Measurements from ENCODE around the gene RGS2.

The RGS2 gene

DNA sequence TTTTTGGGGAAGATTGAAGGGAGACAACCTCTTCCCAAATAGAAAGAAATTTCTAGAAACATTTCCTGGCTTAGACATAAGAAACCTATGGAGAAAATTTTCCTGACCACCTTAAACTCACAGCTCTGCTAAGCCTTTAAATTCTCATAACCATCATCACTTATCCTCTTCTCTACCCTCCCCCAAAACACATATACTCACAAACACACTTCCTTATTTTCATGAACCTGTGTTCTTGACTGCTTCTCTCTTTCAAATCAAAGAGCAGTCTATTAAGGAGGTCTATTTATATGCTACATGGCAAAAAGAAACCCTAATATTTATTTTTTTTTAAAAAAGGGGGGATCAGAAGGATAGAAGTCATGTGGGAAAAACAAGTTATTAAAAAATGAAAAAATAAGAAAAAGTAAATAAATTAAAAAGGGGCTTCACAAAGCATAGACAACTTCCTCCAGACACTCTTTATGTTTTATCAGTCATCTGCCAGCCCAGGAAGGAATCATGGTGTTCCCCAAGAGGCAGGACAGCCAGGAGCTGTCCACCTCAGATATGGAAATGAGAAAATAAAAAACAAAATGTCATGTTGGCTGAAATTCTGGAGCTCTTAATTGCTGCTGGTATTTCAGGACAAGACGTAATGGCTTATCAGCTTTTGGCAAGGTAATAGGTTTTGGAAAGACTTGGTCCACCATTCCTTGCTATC lies 12.8 kb upstream of the RGS2 start:
- no peak for DNase-seq (ENCODE audit: low spot score)

DNA sequence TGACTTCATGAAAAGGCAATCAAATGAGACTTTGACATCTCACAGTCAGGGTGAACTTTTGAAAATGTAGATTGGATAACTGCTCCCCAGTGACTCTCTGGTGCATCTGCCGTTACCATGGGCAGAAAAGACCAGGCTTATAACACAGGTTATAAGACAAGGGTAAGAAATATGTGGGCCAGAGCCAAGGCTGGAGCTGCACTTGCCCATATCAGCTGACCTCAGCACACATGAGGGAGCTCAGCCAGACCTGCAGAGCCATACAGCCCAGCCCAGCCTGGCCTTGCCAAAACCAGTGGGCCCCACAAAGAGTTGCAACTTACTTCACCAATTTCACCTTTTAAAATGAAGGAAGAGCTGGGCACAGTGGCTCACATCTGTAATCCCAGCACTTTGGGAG lies 11.7 kb upstream of the RGS2 start:
- DNase-seq (ENCODE audit: low spot score) = no peak

DNA sequence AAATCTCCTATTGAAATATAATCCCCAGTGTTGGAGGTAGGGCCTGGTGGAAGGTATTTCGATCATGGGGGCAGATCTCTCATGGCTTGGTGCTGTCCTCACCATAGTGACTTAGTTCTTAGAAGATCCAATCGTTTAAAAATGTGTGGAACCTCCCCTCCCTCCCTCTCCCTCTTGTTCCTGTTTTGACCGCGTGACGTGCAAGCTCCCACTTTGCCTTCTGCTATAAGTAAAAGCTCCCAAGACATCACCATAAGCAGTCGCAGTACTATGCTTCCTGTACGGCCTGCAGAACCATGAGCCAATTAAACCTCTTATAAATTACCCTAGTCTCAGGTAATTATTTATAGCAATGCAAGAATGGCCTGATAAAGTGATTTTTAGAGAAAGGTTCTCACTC lies 10.9 kb upstream of the RGS2 start:
- no peak for DNase-seq (ENCODE audit: low spot score)

DNA sequence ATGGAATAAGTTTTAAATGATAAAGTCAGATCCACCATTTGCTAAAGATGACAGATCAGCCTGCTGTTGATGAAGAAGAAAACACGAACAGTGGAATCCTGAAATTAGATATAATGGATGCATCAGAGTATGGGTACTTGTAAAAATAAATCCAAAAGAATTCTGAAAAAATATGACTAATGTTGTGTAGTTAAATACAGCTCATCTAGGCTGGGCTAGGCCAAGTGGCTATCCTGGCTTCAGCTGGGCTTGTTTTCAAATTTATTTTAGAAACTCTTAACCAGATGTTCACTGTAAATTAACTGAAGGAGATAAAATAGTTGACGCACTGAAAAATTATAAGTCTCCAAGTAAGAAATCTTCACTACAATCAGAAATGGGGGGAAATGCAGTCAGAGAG lies 7.4 kb upstream of the RGS2 start:
- DNase-seq (ENCODE audit: low spot score) = no peak

DNA sequence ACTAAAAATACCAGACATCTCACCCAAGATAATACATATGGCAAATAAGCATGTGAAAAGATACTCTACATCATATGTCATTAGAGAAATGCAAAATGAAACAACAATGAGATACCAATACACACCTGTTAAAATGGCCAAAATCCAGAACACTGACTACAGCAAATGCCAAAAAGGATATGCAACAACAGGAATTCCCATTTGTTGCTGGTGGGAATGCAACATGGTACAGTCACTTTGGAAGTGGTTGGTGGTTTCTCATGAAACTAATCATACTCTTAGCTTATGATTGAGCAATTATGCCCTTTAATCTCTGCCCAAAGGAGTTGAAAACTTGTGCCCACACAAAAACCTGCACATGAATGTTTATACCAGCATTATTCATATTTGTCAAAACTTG lies 6.4 kb upstream of the RGS2 start:
- no peak for DNase-seq (ENCODE audit: low spot score)

DNA sequence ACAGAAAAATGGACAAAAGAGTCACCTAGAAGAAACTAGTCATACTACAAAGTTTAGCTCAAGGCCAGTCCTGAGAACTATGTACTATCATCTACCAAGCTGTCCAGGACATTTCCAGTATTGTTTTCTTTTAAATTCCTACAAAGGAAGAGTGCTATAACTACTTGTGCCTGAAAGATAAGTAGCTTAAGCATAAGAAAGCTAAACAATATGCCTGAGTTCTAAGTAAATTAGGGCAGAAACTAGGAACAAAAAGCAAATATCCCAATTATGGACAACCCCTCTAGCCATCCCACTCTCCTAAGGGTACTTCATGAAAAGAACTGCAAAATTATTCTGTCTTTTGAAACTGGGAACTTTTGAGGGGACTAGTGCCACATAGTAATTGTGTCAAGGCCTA lies 5.3 kb upstream of the RGS2 start:
- no peak for DNase-seq (ENCODE audit: low spot score)

DNA sequence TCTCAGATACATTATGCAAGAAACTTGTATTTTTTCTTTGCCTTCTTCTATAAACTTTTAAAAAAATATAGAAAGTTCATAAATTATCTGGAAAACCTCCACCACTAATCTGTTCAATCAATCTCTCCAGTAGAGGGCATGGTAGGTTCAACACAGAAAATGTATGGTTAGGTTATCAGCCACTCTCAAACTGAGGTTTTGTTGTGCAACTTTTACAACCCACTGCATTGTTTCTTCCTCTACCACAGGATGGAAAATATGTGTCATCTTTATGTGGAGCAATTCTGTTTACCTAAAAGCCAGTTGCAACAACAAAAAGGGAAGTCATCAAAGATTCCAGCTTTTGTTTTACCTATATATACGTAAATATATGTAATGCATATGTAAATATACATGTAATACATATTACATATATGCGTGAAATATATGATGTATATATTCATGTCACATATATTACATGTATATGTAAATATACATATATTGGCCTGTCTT lies 3.0 kb upstream of the RGS2 start:
- DNase-seq (ENCODE audit: low spot score) = peak; percentile 46

DNA sequence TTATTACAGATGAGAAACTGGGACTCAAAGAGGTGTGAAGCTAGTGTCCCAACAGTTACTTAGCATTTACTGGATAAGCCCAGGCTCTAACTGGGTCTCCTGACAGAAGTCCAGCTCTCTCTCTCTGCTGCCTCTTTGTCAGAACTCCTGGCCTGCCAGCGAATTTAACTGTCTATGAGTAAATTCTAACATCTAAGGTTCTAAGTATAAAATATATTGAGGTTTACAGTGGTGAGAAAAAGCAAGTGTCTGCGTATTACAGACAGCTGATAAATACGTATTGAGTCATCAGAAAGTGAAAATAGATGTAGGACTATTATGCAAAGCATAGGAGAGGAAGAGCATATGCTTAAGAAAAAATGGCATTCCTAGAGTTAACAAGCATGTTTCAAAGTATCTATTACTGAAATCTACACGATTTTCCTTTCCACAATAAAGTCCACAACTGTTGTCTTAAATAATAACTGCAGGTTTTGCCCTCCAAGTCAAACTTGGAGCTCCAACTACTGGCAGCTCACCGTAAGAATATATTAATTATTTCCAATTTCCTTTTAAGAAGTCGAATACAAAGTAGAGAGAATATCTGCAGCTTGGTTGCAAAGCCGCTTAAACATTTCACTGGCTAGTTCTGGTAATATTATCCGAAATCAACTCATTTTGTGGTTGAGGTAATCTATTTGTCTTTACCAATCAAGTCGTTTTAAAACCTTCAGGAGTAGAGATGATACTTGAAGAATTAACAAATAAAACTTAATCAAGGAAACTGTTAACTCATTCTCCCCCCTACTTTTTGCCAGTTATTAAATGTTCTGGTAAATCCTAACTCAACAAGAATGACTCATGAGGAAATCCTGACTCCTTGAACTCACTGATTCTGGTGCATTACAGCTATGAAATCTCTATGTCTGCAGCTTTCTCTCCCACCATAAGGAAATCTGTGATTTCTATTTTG lies 1.4 kb upstream of the RGS2 start:
- no peak for DNase-seq (ENCODE audit: low spot score)

DNA sequence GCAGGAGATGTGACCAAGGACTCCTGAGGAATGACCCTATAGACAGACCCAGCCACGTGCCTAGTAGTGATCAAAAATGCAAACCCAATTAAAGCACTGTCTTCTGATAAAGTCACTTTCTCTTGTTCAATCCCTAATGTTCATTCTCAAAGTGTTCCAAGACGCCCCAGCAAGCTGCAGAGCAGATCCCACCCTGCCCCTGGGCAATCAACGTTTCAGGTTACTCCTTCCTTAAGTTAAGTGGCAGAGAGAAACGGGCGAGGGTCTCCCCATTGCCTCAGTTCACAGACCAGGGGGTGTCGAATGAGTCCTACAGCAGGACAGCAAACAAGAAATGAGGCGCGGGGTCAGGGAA lies 699 bp upstream of the RGS2 start:
- DNase-seq (ENCODE audit: low spot score) = peak; percentile 37

DNA sequence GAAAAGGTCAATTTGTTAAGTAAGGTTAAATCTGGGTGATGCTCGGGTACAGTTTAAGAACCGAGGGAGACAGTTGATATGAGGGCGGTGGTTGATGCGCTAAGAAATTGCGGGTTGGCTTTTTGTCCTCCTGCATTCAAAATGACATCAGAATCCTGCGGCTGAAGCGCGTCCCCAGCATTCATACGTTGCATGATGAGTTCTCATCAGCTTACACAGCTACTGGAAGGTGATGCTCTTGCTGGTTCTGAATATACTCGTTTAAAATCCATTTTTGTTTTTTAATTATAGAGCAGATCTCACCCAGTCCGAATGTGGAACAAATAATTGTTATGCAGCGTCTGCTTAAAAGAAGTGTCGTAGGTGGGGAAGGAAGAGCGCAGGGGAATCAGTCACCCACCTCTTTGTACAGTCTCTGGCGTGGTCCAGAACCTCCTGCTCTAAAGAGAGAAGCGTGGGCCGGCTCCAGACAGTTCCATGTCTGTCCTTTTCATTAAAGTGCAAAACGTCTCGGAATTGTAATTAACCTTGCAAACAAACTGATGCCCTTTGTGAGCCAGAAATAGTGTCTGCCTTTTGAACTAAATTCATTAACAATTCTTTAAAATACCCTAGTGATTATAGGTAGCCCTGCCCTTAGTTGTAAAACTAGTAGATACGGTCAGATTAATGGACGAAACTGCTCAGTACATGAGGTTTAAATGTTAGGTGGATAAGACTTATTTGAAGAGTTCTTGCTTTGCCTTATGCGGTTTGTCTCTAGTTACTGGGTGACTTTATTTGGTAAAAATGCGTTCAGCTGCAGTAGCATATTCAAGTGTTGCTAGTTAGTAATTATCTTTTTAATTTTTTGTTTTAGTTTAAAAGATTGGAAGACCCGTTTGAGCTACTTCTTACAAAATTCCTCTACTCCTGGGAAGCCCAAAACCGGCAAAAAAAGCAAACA lies 741 bp downstream of the RGS2 start:
- peak; percentile 43 for DNase-seq (ENCODE audit: low spot score)

DNA sequence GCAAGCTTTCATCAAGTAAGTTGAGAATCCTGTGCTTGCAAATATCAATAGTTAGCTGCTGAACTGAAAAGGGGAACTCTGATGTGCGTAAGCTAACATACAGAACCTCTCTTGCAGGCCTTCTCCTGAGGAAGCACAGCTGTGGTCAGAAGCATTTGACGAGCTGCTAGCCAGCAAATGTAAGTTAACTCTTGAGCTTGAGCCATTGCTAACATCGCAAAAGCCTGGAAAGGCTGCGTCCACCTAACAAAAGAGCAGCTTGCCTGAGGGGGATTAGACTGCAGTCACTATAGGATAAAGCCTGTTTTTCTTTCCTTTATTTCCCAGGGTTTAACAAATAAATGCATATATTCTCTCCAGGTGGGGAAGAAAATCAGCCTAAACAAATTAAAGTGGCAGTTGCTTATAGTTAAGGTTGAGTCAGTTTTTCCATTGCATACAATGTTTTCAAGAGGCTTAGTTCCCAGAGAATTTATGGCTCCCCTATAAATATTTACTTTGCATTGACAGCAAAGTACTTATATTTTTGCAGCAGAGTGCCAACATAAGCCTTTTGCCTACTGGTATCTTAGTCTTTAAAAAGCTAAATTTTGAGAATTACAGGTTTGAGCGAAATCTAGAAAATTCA lies 1.5 kb downstream of the RGS2 start:
- no peak for DNase-seq (ENCODE audit: low spot score)

DNA sequence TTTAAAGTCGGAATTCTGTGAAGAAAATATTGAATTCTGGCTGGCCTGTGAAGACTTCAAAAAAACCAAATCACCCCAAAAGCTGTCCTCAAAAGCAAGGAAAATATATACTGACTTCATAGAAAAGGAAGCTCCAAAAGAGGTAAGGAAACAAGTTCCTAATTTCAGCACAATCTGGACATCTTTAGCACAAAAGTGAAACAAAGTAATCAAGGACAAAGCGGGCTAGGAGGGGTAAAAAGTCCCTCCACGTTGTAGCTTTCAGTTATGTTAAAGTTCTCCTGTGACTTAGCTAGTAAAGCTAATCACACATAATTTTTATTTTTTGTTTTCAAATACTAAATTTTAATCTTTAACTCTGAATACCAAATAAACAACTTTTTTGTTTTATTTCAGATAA lies 2.2 kb downstream of the RGS2 start:
- no peak for DNase-seq (ENCODE audit: low spot score)

DNA sequence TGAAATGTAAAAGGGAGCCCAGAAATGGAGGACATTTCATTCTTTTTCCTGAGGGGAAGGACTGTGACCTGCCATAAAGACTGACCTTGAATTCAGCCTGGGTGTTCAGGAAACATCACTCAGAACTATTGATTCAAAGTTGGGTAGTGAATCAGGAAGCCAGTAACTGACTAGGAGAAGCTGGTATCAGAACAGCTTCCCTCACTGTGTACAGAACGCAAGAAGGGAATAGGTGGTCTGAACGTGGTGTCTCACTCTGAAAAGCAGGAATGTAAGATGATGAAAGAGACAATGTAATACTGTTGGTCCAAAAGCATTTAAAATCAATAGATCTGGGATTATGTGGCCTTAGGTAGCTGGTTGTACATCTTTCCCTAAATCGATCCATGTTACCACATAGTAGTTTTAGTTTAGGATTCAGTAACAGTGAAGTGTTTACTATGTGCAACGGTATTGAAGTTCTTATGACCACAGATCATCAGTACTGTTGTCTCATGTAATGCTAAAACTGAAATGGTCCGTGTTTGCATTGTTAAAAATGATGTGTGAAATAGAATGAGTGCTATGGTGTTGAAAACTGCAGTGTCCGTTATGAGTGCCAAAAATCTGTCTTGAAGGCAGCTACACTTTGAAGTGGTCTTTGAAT lies 2.9 kb downstream of the RGS2 start:
- no peak for DNase-seq (ENCODE audit: low spot score)

DNA sequence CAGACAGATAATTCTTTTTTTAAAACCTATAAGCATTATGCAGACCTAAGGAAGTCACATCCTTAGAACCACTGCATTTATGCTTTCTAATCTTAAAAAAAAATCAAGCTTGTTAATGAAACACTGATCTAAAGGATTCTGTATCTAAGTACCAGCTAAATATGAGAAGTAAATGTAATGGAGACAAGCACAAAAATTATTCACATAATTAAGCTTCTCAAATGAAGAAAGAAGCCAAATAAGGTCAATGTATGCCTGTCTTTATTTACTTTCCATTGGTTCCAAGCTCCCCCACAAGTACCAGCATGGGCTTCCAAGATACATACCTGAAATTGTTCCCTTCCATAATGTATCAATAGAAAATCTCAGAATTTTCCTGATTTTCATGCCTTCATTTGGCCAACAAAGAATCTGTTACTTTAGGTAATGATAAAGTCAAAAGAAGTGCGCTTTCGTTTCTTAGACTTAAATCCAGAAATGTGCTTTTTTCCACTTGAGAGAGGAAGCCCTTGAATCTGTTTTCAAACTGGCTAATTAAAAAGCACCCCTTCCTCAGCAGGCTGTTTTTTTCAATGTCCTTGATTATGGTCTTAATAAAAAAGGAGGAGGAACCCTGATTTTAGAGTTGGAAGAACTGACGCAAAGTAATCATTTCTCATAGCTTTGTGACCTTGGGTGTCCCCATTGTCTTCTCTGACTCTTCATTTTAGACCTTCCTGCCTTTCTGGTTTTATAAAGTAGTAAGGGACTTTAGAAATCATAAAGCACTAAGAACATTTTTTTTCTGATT lies 3.8 kb downstream of the RGS2 start:
- DNase-seq (ENCODE audit: low spot score) = no peak

DNA sequence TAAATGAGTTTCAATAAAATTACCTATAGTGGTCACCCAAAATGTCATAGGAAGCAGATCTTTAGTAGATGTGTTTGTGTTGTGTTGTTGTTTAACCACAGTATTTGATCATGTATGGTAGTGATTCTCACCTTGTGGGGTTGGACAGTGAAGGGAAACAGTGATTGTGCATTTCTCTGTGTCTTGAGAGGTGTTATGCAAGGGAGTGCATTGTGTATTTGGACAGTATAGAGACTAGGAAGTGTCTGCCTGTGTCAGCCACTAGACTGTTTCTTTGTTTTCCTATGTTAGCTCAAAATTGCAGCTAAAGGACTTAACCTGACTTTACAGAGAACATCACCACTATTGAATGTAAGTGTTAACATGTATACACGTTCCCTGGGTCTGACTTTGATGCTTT lies 6.0 kb downstream of the RGS2 start:
- no peak for DNase-seq (ENCODE audit: low spot score)

DNA sequence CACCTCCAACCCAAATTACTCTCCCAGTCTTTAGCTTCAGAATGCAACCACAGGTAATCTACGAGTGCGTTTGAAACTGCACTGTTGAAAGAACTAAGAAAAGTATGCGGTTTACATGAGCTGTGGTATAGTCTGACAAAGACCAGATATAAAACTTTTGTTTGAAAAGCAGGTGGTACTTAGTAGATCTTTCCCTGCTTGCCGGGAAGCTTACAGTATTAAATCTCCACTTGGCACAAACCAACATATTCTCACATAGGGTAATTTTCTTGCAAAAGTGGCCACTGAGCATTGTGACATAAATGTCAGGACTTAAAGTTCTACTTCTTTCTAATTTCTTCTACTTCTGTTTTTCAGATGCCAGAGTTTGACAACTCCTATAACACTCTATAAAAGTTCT lies 8.4 kb downstream of the RGS2 start:
- DNase-seq (ENCODE audit: low spot score) = no peak

DNA sequence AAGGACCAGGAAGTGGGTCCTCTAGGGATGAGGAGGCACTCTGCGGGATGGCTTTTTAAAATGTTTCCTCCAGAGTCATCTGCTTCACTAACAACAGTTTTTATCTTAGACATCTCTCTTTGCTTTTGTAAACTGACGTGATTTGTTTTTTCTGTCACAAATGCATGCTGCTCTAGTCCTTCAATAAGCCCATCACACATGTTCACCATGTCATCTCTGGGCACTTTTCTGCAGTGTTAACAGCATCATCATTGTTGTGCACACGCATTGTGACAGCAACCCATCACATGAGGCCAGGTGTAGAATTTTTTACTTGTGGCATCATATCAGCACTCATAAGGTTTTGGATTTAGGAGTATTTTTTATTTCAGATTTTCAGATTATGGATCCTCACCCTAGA lies 12.5 kb downstream of the RGS2 start:
- no peak for DNase-seq (ENCODE audit: low spot score)

DNA sequence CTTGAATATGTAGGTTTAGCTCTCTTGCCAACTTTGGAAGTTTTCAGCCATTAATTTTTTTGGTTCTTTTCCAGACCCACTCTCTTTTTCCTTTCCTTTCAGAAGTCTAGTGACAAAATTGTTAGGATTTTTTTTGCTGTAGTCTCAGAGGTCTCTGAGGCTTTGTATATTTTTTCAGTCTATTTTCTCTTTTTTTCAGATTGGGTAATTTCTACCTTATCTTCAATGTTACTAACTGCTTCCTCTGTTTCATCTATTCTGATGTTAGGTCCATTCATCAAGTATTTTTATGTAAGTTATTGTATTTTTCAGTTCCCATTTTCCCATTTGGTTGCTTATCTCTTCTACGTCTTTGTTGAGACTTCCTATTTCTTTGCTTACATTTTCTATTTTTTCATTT lies 15.7 kb downstream of the RGS2 start:
- no peak for DNase-seq (ENCODE audit: low spot score)

DNA sequence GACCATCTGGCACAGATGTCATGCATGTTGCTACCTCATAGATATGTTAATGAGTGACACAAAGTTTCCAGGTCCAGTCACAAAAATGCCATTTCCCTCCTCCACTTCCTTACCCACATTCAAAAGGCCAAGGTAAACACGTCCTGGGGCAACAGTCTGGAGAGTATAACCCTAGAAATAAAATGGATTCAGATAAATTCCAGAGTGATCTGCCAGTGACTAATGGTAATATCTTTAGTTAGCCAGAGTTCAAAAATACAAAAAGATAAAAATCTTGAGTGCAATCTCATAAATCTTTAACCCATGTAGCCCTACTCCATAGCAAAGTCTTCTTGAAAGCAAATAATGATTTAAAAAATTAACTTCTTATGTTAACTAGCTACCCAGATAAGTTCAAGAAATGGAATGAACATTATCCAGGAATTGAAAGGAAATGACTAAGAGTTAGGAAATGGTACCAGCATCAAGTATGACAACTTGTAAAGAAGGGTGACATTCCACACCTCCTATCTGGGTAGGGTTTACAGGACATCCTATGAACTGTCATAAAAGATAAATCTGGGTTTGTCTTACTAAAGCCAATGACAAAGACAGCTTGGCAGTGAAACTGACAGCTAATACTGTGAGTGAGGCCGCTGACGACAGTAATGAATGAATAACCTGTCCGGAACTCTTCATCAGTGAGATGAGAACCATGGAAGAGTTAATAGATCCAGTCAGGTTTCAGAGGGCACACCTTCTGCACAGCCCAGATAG lies 18.1 kb downstream of the RGS2 start:
- DNase-seq (ENCODE audit: low spot score) = no peak

Measured in D341Med (cell line).